GM10248 (cell line): Measurements from ENCODE around the gene ASCC3.
"Not testable (repeated sequence)": the region's sequence is repeated elsewhere in the genome, so short reads cannot be mapped to it uniquely, and the experiment has no call there.

Source experiments
- CTCF ChIA-PET: fragments of 300-600 bp; sonication (Branson Sonifier 250); formaldehyde crosslinking; extraction: SDS; loops from one replicate; lab custom pipeline; 2021; ENCODE audit warnings: antibody characterized with exemption; lab: Yijun Ruan, JAX
- POLR2A ChIA-PET: fragments of 350-650 bp; sonication (Branson Sonifier 250); formaldehyde crosslinking; extraction: SDS; loops from one replicate; lab custom pipeline; 2020; ENCODE audit warnings: antibody characterized with exemption; lab: Yijun Ruan, JAX
- DNase-seq: peaks from one replicate; pipeline ENCODE4 v3.0.0; 2012; ENCODE audit errors: extremely low spot score
- CTCF ChIP-seq: IDR thresholded peaks from 2 replicates; pipeline ENCODE4 v1.5.1; 2012; ENCODE audit warnings: mild to moderate bottlenecking, low read depth; ENCODE audit errors: extremely low read depth, missing control alignments, control extremely low read depth

ASCC3 gene

DNA sequence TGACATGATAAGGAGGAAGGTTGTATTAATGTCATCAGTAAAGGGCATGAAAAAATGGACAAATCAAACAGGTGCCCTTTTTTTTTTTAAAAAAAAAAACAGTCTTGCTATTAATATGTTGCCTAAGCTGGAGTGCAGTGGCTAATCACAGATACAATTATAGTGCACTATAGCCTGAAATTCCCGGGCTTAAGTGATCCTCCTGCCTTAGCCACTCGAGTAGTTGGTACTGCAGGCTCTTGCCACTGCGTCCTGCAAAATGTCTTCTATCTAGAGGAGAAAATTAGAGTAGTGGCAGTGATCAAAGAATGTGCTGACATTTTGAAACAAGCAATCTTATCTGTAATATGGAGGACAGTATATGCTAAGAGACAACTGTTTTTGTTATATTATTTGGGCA is 127.7 kb downstream of the ASCC3 start:
- DNase-seq = no peak
- TF ChIP-seq CTCF = no peak
- CTCF ChIA-PET = no interaction called here
- POLR2A ChIA-PET = no interaction called here

DNA sequence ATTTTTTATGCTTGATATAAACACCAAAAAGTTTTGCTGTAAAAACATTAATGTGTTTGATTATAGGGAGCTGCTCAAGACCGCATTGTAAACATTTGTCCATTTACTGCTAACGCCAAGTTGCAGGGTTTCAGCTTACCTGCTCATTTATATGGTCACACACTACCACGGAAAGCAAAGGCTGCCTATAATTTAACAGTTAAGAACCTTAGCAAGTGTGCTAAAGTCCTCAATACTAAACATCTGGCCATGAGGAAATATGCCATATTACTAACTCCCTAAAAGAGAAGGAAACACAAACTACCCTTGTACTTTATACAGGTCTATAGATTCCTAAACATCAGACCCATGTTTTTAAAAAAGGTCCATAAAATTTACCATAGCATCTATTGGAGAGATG is 129.5 kb downstream of the ASCC3 start:
- POLR2A ChIA-PET = no interaction called here
- no peak for DNase-seq
- CTCF ChIA-PET = no interaction called here
- no peak for TF ChIP-seq CTCF

GRCh38 chr6:100745419-100746041 is 135.6 kb downstream of the ASCC3 start:
- DNase-seq = no peak
- POLR2A ChIA-PET = no interaction called here
- CTCF ChIA-PET = no interaction called here
- TF ChIP-seq CTCF = no peak

DNA sequence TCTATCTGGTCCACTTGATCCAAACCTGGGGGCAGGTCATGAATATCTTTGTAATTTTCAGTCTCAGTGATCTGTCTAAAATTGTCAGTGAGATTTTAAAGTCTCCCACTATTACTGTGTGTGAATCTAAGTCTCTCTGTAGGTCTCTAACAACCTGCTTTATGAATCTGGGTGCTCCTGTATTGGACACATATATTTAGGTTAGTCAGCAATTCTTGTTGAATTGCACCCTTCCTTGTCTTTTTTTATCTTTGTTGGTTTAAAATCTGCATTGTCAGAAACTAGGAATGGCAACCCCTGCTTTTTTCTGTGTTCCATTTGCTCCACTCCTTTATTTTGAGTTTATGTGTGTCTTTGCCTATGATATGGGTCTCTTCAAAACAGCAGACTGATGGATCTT is 140.7 kb downstream of the ASCC3 start:
- CTCF ChIA-PET = interaction anchor here (1.6 kb wide), 1 partner anchor 10 kb away, joined by 3 read pairs; no protein-coding TSS in a partner anchor
- no peak for DNase-seq
- TF ChIP-seq CTCF = no peak
- POLR2A ChIA-PET = no interaction called here

- CTCF ChIA-PET = interaction anchor here (1.9 to 4.0 kb wide), 2 partner anchors 17 to 23 kb away, joined by 4 to 13 read pairs; no protein-coding TSS in a partner anchor
- DNase-seq, POLR2A ChIA-PET: not testable (repeated sequence)
These were observed 143.4 kb downstream of the ASCC3 start for GRCh38 chr6:100737720-100738119.

DNA sequence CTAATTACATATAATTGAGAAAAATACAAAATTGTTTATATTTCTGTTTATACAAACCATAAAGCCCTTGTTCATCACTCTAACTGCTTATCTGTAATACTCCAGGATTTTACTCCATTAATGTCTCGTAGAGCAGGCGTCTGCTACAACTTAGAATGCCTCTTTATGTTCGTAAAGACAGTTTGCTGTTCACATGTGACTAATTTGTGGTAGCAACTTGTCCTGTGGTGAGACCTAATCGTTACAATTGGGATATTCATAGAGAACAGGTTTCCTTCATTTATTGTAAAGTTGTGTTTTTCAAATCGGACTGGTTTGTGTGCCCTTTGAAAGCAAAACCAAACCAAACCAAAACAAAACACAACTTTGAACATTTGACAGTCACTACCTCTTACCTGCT is 149.7 kb downstream of the ASCC3 start:
- TF ChIP-seq CTCF = no peak
- ChIA-PET POLR2A (no interaction called here), CTCF (interaction anchor here (2.5 kb wide), 1 partner anchor 11 kb away, joined by 13 read pairs; no protein-coding TSS in a partner anchor)
- no peak for DNase-seq

DNA sequence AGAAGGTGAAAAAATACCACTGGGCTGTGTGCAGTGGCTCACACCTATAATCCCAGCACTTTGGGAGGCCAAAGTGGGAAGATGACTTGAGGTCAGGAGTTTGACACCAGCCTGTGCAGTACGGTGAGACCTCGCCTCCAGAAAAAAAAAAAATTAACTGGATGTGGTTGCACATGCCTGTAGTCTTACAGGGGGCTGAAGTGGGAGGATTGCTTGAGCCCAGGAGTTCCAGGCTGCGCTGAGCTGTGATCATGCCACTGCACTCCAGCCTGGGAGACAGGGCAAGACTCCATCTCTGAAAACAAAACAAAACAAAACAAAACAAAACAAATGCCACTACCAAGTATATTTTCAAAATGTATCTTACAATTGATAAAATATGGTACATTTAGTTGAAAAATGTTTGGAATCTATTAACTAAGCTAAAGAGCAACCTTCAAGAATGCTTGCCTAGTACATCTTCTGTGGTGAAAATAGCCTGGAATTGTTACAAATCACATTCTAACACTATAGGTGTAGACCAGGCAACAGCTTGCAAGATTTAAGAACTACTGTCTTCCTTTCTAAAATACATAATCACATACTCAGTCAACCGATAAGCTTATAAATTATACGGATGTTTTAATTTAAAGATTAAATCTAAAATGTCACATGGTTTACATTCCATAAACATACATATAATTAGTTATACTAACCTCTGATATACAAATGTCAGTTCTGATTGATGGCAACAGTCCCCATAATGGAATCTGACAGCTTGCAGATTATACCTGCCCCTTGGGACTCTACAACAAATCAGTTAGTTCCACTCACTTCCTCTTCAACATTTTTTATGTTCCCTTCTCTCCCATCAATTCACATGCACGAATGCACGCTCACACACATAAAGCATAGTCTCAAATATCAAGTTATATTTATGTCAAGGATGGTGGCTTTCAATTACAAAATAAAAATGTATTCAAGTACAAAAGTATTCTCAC is 150.8 kb downstream of the ASCC3 start:
- POLR2A ChIA-PET = interaction anchor here (0.7 kb wide), 1 partner anchor 132 kb away, joined by 4 read pairs; no protein-coding TSS in a partner anchor
- CTCF ChIA-PET = interaction anchor here (0.6 to 2.5 kb wide), 4 partner anchors 10 to 70 kb away, joined by 3 to 13 read pairs (median 3); no protein-coding TSS in a partner anchor
- TF ChIP-seq CTCF = no peak
- no peak for DNase-seq
